GM21515 (cell line): ENCODE measurements around the gene DEFB112.

Experiments
- ATAC-seq: cut with Tn5 transposase; IDR thresholded peaks from one replicate; pipeline ENCODE4 v1.9.1; 2021; ENCODE audit not compliant: unreplicated experiment

The DEFB112 gene, protein sequence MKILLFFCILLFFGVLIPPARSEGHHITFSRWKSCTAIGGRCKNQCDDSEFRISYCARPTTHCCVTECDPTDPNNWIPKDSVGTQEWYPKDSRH

DNA sequence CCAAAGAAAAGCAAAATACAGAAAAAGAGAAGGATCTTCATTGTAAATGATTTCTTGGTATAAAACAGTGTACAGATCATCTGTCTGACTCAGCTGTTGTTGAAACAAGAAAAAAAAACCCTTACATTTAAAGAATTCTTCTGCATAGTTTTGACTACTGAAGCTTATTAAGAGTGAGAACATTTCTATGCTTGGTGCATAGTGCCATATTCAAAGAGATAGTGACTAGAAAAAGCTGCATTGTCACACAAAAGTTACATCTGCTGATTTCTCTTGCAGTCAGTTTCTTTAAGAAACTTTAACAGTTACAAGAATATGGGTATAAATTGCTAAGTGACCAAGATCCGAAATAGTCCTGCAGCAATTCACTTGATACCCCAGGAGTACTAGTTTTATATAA is at the start of gene DEFB112:
Gene DEFB112, minus strand, starts transcription at position 101 of the 400 bp plus-strand sequence. Its CDS starts 60 bp downstream, at position 41.
- no peak for ATAC-seq

DNA sequence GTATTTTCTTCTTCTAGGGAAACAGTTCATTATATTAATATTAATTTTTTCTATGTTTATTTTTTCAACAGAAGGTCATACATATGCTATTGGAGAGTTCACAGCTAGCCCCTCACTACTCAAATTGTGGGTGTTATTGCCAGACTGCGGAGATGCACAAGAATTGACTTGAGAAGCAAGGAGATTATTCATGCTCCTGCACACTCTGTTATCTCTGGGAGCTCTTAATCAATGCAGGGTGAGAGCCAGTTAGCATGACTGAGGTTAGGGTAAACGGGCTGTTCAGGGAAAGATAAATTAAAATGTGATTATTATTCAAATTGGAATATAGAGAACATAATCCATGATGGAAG is 48.9 kb upstream of the DEFB112 start:
- no peak for ATAC-seq

DNA sequence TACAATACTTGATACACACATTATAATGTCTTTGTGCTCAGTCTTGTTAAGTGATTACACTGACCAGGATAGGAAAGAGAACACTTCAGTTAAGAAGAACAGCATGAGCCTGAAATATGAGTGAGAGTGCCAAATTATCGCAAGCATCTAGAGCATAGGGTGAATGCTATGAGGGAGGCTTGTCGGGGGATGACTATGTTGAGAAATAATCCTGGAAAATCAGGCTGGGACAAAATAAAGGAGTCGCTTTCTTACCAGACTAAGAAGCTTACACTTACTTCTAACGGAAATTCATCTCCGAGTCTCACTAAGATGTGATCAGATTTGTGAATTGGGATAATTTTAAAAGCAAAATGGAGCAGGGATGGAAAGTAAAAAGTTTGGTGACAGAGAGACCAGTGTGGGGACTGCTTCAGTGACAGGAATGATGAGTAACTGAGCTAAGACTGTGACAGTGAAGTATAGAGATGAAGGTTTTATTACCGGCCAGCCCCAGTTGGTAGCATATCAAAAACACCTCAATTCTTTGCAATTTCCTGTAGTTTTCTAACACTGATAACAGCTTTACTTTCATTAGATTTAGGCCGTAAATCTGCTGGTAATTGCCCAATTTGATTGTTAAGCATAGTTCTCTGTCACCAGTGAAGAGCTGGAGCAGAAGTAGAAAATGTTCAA is 48.4 kb upstream of the DEFB112 start:
- ATAC-seq, result no peak

DNA sequence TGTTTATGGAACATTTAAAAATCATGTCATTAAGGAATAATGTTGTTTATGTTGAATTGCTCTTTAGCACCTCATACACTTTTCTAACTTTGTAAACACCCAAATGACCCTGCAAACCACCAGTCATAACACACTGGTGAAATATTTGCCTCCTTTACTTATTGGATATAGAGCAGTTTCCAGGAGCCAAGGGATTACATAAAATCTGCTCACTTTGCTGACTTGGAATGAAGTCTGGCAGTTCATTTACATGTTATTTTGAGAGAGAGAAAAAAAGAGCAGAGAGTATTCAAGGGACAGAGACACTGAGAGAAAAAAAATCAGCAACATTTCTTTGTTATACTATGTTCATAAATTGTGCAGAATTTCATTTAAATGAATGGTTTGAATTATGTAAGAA is 46.6 kb upstream of the DEFB112 start:
- ATAC-seq, result no peak

DNA sequence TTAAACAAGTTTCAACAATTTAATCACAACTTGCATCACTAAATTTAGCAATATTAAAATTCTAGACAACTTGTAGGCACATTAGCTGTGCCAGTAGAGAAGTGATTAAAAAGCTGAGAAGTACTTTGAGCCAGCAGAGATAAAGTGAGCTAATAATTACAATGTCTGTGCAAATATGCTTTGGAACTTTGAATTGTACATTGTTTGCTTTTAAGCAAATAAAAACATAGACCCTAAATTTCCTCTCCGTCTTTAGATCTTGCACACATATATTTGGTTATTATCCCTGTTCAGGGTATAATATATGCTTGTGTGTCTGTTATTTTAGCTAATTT is 44.2 kb upstream of the DEFB112 start:
- ATAC-seq, result no peak

DNA sequence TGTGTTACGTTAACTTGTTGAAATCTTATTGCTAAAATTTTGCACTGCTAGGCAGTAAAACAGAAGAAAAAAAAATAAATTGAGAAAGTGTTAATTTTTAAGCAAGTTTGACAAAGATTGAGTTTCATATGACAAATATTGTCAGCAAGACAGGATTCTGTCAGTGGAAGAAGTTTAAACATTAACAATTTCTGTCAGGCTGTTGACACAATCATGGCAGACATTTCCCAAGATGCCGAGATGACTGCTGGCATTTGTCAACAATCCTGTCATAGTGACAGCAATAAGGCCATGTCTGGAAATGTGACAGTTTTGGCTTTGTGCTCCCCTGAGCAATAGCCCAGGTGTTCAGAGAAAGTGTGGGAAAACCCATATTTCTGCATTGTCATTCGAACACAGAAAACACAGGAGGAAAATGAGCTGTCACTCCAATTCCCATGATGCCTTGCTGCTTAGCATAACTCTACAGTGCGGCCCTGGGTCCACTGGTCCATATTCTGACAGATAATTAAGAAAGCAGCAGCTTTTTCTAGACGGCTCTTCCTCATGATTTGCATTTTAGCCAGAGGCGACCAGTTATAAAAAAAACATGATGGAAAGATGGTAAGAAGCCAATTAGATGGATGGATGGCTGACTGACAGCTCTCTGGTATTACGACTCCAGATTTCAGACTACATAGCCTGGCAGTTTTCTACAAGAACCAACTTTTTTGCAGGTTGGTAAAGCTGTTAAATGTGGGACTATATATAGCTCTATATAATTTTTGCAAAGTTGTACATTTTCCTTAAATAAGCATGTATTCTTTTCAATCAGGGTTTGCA is 43.6 kb upstream of the DEFB112 start:
- no peak for ATAC-seq

DNA sequence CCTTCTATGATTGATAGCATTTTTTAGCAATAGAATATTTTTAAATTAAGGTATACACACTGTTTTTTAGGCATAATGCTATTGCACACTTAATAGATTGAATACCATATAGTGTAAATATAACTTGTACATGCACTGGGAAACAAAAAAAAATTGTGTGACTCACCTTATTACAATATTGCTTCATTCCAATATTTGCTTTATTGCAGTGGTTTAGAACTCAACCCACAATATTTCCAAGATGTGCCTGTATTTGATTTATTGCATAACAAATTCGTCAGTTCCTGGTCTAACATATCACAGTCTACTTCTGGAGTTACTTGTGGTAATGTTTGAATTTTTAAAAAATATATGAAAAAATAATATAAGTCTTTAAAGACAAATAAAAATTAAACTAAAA is 41.9 kb upstream of the DEFB112 start:
- no peak for ATAC-seq

DNA sequence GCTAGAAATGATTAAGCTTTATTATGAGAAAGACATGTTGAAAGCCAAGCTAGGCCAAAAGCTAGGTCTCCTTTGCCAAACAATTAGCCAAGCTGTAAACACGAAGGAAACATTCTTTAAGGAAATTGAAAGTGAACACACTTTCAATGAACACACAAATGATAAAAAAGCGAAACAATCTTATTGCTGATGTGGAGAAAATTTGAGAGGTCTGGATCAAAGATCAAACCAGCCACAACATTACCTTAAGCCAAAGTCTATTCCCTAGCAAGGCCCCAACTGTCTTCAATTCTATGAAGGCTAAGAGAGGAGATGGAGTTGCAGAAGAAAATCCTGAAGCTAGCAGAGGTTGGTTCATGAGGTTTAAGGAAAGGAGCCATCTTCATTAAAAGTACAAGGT is 40.2 kb upstream of the DEFB112 start:
- ATAC-seq, result no peak

DNA sequence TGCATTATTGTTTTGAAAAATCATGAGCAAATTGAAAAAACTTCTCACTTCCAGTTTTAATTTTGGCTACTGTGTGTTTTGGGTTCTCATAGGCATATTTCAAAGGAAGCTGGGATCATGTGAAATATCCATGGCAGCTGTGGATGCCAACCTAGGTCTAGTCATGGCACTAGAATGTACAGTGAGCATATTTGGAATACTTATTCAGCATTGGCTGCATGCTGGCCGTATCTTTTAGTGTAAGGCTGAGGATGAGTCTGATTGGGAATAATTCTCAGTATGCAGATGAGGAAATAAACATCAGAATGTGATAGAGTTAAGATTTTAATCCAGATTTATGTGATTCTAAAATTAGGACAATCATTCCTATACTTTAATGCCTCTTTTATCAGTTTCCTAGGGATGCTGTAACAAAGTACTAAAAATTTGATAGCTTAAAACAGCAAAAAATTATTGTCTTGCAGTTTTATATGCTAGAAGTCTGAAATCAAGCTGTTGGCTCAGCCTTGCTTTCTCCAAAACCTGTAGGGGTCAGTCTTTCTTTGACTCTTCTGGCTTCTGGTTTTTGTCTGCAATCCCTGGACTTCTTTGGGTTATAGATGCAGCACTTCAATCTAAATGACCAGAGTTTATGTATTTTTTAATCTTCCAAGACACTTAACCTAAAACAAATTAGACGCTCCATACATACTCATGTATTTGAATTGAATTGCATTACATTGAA is 37.7 kb upstream of the DEFB112 start:
- ATAC-seq, result no peak

DNA sequence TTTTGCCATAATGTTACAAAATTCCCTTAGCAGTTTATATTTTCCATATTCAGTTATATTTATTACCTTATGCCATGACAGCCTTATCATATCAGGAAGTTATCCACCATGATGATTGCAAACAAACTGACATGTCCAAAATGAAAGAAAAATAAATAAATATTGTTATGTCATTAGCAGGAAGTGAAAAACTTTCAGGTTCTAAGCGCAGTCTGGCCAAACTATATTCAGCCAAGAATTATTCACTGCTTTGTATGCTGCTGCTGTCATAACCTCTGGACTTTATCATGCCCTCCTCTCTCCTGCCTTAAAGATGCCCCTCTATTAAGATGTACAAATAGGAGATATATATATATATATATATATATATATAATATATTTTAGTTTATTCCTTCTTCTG is 27.7 kb upstream of the DEFB112 start:
- no peak for ATAC-seq

DNA sequence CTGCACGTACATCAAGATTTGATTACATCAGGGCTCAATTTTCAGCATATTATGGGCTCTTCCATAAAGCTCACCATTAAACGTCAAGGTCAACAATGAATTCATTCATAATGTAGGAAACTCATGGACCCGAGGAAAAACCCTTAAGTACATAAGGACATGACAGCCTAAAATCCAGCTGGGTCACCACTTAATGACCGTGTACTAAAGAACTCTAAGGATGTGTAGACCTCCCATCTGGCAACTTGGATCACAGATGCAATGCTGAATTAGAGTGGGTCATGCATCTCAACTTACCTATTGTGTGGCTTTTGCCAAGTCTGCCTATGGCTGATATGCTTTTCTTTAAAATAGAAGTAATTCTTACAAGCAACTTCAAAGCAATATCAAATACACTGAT is 26.7 kb upstream of the DEFB112 start:
- no peak for ATAC-seq

DNA sequence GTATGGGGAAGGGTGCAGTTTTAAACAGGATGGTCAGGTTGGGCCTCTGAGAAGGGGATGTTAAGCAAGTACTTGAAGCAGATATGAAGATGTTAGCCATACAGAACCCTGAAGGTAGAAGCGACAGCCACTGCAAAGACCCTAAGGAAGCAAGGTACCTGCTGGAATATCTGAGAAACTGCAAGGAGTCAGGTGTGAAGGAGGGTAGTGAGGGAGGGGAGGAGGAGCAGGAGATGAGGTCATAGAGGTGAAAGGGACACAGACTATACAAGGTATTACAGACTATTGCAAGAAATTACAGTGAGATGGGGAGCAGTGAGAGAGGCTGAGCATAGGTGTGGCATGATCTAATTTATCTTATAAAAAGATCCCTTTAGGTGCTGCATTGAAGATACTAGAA is 22.2 kb upstream of the DEFB112 start:
- no peak for ATAC-seq

DNA sequence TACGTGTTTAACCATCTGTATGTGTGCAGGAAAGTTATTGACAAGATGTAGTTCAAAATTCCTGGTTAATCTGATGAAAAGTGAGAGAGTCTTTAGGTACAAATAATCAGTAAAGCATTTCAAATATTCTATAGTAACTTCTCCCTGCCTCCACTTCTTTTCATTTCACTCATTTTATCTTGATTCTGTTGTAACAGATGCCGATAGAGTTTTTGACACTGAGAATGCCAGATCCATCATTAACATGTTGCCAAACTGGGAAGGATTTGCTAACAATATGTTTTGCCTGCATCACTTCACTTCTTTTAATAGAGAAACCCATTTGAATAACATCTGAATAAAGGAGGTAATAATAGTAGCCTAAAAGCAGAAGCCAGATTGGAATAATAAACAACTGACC is 20.4 kb upstream of the DEFB112 start:
- no peak for ATAC-seq

DNA sequence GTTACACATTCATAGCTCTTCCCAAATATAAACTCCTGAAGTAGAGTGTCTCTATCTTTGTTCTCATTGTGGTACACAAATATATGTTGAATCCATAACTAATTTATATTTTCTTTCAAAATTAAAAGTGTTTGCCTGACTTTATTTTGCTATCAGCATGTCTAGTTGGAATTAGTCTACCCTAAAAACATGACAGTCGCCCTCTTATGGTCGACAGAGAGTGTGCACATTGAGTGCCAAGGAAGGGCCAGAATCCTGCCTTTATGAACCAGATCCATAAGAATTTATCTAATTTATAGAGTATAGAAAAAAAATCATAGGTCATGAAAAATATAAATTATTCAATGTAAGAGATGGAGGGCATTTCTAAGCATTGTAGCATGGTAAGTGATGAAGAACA is 12.3 kb upstream of the DEFB112 start:
- ATAC-seq, result no peak

DNA sequence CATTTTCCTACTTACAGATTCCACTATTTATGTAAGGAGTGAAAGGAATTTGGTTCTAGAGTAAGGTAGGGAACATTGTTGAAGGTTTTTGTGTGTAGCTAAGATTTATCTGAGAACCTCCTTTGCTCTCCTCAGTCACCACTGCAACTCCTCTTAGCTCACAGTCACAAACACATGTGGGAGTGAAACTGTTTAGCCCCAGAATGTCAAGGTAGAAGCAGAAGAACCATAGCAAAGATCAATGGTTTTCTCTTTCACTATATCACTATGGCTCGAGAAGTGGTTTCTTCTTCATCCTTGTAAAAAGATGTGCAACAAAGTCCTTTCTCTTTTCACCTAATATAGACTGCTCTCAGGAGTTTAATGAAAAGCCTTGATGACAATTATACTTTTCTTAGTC is 6.5 kb upstream of the DEFB112 start:
- no peak for ATAC-seq

DNA sequence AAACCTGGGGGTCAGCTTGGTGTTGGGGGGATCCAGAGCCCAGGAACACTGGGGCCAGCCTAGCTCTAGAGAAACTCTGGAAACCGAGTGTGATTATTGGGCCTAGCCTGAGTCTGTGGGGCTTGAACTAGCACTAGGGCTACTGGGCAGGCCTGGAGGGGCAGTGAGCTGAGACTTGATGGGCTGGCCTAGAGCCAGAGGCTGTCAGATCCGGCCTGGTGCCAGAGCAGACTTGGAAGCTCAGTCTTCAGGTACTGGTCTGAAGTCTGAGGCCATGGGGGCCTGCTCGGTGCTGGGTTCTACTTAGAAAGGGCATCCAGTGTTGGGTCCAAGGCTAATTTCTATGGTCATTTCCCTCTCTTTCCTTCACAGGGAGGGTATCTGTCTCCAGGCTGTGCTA is 2.7 kb downstream of the DEFB112 start:
- ATAC-seq, result no peak

DNA sequence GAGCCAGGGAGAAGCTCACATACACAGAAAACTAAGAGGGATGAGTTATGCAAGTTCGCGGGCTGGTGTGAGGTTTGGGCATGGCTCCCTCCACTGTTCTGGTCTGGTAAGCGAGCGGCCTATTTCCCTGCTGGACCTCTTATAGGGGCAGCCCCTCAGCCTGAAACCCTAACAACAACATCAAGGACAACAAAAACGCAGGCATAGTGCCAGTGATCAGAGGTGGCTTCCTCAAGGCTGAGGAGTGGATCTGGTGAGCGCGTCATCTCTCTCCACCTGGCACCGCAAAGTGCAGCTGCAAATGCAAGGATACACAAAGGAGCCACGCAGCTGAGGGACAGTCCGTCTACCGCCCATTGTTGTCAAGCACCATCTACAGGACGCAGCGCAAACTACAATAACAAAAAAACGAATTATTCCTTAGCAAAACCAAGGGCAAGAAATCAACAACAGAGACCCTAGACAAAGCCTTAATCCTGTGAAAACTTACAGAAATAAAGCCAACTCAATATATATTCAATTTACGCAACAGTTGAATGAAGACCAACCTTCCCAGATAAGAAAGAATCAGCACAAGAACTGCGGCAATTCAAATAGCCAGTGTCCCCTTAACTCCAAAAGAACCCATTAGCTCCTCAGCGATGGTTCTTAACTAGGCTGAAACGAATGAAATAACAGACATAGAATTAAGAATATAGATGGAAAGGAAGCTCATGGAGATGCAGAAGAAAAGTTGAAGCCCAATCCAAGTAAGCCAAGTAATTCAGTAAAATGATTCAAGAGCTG is 18.8 kb downstream of the DEFB112 start:
- peak; percentile 54 for ATAC-seq

DNA sequence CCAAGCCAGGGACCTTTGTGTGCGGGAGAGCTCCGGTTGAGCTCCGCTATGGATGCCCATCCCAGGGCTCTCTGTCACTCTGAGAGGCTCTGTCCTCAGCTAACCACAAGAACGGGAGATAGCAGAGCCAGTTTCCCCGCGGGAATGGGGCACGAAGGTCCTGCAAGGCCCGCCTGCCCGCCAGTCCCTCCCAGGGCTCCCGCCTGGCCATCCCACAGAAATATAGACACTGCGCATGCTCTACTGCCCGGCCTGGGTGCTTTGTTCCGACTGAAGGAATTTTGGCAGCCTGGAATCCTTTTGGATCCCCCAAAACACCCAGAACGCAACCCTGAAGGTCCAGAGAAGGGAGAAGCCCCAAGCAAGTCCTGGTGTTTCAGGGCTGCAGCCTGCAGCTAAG is 19.4 kb downstream of the DEFB112 start:
- no peak for ATAC-seq

DNA sequence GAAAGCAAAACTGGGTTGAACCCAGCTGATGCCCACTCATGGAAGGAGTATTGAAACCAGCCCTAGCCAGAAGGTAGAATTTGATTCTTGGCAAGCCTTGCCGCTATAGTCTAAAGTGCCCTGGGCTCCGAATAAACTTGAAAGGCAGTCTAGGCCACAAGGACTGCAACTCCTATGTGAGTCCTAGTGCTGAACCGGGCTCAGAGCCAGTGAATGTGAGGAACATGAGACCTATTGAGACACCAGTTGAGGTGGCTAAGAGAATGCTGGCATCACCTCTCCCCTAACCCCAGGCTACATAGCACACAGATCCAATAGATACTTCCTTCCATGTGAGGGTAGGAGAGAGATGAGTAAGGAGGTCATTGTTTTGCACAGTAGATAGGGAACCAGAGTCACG is 24.5 kb downstream of the DEFB112 start:
- ATAC-seq, result no peak

DNA sequence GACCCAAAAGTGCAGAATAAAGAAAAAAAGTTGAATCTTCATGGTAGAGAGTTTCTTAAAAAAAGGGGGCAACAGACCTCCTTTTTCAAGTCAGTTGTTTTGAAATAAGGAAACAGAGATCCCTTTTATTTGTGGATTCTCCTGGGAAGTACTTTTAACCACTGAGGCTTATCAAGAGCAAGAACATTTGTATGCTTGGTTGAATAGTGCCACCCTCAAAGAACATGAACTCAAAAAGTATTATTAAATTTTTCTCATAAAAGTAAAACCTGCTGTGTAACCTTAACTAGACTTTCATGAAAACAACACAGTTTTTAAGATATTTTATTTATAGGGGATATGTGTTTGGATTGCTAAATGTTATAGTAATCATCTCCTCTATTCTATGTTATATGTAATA is 27.8 kb downstream of the DEFB112 start, which contains the start of gene DEFB110:
Gene DEFB110, minus strand, starts transcription at position 101 of the 400 bp plus-strand sequence. Its CDS starts 59 bp downstream, at position 42.
- no peak for ATAC-seq

DNA sequence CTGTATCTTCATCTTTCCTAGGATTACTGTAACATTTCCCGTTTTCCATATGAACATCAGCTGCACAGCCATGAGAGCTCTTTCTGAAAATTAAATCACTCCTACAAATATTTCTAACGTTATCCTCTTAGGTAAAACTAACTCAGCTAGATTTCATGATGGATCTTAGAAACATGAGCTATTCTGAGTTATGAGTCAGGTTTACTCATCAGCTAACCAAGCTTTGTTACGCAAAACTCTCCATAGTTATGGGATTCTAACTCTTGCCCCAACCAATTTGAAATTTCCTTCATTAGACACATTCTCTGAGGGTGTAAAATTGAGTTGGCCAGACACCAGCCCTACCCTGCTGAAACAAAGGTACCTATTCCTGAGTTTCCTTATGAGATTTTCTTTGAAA is 41.9 kb downstream of the DEFB112 start:
- ATAC-seq, result no peak
